HG03575 (cell line): ENCODE data around the gene ASAP2.

Experiments used
- ATAC-seq: cut with Tn5 transposase; IDR thresholded peaks from one replicate; pipeline ENCODE4 v1.9.1; 2021; ENCODE audit not compliant: unreplicated experiment, insufficient number of reproducible peaks, low FRiP score; ENCODE audit errors: extremely low read depth

ASAP2 gene

DNA sequence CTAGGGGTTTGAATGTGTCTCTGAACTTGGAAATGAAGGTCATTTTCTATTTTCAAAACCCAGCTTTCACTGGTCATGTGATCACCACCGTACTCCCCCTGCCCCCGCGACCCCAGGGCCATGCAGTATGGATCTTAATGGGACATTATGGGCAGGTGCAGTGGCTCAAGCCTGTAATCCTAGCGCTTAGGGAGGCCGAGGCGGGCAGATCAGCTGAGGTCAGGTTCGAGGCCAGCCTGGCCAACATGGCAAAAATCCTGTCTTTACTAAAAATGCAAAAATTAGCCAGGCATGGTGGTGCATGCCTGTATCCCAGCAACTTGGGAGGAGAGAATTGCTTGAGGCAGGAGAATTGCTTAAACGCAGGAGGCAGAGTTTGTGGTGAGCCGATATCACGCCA is 139.4 kb downstream of the ASAP2 start:
- no peak for ATAC-seq

DNA sequence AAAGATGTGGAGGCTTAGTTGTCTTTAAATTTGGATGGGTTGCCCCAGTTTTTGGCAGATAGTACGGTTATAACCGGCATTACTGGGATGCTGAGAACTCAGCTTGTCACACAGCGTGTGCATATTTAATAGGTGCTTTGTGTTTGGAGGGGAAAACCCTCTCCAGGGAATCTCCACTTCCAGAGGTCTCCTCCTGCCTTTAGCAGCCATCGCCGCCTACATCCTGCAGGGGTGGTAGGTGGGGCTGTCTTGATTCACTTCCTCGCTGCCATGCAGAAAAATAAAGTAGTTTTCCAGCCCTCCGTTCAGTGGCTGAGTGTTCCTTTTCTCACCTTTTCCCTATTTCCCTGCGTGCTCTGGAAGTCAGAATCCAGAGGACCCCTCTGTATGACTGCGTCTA is 140.3 kb downstream of the ASAP2 start:
- ATAC-seq, result no peak

DNA sequence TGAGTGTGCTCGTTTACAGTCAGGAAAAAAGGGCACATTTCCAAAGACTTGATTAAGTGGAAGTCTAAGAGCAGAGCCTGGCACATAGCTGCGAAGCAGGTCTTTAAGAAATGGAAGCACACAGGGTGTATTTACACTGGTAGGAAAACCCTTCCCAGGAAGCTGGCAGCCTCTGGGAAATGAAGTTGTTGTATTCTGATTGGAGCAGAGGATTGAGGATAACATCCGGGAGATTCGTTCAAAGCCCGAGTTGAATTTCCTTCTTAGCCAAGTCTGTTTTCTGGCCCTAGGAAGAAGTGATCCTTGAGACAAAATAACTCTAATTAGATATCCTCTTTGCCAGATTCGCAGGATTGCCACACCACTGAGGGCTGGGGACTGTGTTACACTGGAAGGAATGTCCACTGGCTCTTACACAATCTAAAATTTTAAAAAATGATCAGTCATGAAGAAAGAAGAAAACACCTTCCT is 140.8 kb downstream of the ASAP2 start:
- no peak for ATAC-seq

DNA sequence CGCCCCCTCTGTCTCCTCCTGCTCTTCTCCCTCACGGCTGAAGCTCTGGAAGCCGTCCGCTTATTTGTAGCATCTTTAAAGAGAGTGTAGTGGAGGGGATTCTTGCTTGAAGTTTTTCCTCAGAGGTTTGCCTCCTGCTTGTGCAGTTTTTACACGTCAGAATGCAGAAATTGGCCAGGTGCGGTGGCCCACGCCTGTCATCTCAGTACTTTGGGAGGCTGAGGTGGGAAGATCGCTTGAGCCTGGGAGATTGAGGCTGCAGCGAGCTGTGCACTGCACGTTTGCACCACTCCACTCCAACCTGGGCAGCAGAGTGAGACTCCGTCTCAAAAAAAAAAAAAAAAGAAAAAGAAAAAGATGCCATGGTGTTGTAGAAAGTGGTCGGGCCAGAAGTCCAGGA is 147.7 kb downstream of the ASAP2 start:
- ATAC-seq, result no peak

DNA sequence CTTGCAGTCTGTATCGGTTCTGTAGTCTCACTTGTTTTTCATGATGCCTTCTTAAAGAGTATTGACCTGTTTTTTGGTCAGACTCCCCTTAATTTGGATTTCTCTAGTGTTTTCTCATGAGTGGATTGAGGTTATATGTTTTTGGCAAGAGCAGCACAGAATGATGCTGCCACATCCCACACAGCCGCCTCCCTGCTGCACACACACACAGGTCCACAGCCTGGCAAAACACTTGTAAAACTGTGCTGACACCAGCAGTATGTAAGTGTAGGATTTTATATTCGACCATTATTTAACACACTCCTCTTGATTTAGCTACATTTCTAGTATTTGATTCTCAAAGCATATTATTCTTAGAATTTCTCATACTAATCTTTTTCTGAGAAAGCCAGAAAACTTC is 148.7 kb downstream of the ASAP2 start:
- no peak for ATAC-seq

DNA sequence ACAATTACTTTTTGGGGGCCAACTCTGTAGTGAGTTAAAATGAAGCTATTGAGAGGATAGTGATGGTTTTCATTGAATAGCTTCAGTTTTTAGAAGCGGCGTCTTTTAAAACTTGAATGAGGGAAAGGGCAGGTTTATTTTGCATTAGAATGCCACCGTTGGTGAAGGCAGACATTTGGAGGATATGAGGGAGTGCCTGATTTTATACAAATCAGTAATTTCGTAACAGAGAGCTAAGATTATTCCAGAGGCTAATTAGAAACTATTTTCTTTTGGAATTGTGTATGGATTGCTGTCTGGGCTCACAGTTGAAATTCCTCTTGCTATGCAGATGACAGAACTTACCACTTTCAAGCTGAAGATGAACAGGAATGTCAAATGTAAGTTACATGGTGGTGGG is 149.1 kb downstream of the ASAP2 start:
- no peak for ATAC-seq

DNA sequence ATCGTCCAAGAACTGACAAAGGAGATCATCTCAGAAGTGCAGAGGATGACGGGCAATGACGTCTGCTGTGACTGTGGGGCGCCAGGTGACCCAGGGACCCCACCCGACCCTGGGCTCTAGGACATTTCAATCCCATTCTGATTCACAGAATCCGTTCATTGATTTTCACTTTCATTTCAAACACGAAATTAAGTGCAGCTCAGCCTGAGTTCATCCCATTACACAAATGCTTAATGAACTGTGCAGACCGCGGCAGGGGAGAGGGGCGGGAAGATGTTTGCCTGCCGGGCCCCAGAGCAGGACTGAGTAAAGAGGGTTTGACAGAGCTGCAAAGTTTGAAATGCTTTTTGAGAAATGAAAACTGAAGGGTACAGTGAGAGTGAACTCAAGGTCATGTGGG is 149.6 kb downstream of the ASAP2 start:
- no peak for ATAC-seq

DNA sequence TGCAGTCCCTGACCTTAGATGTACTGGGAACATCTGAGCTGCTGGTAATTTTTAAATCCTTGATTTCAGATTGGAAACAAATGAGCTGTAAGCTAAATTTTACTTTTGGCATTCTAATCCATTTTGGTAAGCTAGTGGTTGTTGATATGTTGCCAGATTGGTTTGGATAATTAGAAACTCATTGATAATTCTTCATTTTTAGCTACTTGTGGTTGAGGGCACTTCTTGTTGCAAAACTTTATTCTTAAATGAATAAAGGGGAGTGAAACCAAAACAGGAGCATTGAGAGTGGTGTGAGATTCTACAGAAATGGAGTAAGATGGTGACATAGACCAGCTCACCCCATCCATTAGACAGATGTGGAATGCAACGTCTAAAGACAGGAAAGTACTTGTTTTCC is 152.2 kb downstream of the ASAP2 start:
- no peak for ATAC-seq

DNA sequence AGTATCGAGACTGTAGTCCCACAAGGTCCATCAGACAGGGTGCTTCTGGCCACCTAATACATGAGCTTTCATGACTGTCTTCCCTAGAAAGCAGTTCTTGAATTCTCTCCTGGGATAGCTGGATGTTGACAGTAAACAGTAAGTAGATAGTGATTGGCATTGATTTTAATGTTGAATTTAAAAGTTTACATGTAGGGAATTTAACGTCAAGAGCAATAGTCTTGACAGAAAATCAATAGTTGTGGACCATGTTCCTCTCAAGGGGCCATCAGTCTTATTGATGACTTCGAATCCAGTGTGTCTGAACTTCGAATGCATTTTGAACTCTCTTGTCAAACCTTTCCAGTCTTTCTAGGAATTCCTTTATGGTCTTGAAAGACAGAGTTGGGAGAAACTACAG is 152.9 kb downstream of the ASAP2 start:
- no peak for ATAC-seq

DNA sequence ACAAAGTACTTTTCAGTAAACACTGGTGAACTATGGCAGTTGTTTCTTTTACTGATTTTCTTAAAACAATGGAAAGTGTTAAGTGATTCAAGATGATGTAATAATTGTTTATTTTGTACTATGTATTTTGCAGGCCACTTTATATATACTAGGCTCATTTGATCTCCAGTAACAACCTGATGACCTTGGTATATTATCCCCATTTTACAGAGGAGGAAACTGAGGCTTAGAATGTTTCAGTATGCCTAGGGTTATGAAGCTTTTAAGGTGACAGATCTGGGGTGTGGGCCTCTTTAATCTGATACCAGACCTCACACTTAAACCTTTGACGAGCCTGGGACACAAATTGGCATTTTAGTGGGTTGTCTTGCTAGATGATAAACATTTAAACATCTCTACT is 153.5 kb downstream of the ASAP2 start:
- no peak for ATAC-seq

DNA sequence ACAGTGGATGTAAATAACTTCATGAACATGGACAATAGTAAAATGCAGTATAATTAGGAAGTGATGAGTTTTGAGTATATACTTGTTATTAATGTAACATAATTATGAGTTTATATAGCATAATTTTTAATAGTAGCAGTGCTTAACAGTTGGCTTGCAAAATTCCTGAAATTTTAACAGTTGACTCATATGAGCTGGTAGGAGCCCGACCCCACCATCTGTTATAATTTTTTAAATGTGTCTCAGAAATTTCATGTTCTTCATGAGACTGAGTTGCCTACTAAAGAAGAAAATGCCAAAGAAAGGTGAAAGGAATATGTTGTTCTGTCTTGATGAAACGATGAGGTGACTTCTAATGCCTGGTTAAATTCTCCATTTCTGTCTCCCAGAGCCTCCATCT is 154.1 kb downstream of the ASAP2 start:
- no peak for ATAC-seq

DNA sequence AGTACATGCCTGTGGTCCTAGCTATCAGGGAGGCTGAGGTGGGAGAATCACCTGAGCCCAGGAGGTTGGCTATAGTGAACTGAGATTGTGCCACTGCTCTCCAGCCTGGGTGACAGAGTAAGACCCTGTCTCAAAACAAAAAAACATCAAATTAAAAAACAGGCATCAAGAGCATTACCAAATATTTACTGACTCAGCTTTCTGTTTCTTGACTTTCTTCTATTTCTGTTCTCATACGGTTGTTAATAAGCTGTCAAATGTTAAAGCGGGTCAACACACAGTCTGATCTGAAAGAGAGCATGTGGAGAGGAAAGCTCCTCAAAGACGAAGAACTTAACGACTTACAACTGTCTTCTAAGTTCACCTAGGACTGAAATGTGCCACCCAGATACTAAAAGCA is 157.8 kb downstream of the ASAP2 start:
- no peak for ATAC-seq

DNA sequence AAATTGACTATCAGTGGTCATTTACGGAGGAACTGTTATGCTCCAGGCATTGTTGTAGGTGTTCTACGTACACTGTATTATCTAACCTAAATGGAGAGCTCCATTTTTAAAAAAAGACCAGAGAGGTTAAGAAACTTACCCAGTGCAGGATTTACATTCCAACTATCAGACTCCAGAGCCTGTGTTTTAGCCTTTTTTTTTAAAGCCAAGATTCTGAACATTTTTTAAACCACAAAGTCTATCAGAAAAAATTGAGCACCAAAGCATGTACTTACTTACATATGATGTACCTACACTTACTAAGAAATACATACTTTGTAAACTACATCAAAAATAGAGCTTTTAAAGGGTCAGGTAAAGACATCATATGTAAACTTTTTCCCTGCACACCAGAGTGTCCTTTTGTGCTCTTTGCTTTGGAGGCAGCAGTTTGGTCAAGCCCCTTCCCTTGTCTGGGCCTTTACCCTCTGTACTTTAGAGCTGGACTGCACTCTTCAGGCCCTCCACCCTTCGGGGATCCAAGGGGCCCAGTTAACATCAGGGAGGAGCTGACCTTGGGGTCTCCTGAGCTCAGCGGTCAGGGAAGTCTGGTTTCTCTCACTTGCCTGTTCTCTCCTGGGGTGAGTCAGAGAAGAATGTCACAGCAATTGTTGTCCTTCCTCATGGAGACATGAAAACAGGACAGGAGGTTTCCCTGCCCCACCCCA is 158.3 kb downstream of the ASAP2 start:
- no peak for ATAC-seq

DNA sequence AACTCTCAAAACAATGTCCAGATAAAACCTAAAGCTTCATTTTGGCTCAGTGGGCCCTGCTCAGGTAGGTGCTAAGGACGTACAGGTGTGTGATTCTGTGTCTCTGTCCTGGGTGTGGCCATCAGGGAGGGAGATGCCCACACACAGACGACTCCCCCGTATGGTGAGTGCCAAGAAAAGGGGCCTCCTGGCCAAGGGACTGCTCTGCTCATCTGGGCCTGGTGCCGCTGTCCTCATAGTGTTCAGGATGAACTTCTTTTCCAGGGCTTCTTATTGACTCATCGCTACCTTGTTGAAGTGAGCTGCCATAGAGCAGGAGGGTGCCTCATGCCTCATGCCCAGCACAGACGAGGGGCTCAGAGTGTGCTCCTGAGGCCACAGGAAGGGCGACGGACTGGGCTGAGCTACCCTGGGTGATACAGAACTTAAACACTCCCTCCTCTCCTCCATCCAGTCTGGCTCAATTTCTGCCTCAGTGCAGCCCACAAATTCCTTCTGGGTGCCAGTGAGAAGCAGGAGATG is 158.9 kb downstream of the ASAP2 start:
- ATAC-seq, result no peak

DNA sequence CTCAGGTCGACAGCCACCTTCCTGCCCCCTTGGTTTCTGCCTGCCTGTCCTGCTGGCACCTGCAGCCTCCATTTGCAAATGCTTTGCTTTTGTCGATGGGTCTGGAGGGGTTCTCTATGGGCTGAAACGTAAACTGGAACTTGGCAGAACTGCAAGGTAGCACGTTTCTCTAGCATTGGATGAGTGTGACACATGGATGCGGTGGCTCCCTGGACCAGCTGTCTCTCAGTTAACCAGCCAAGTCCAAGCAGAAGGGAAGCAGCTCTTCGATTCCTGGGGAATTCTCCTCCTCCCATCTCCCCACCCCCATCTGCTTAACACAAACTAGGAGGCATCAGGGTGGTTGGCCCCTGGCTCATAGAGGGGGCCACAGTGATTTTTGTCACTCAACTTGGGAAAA is 159.4 kb downstream of the ASAP2 start:
- ATAC-seq, result no peak

DNA sequence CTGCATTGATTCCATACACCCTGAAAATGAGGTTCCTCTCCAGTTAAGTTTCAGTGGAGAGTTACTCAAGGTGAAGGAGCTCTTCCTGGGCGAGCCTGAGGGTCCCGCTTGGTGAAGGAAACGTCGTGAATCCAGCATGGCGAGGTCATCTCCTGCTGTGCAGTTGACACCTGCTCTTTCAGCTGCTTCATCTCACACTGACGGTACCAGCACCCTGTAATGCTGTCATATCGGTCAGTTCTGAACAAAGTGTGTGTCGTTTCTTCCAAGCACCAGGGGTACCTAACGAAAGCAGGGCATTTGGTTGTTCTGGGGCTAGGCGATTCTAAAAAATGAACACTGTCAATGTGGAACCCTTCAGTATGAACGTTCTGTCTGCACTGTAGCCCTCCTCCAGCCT is 164.1 kb downstream of the ASAP2 start:
- ATAC-seq, result no peak

DNA sequence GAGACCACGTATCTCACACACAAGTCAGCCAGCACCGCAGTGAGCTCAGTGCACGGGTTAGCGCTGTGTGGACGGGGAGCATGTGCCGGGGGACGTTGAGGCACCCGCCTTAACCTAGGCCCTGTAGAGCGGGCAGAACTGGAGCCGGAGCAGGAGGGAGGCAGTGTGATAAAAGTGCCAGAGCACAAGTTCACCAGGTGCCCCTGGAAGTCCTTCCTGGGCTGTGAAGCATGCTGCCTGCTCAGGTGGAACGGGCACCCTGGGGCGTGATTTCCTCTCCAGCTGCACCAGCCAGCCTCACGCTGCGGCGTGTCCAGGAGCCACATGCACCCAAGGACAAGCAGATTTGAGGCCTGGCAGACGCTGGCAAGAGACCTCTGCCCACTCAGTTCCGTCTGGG is 166.4 kb downstream of the ASAP2 start:
- no peak for ATAC-seq

DNA sequence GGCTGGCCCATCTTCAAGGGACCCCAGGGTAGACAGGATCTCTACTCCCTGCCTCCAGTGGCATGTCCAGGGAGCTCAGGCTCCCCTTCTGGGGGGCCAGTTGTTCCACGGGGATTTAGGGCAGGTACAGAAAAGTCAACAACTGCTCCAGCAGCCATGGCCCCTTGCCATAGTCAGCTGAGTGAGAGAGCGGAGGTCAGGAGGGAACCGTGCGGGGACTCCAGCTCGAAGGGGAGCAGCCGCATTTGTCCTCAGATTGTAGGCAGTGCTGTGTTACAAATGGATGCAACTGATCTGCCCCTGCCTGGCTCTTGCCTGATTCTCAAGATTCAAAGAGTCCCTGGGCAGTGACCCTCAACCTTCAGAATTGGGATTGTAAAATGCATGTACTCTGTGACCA is 166.9 kb downstream of the ASAP2 start:
- no peak for ATAC-seq

DNA sequence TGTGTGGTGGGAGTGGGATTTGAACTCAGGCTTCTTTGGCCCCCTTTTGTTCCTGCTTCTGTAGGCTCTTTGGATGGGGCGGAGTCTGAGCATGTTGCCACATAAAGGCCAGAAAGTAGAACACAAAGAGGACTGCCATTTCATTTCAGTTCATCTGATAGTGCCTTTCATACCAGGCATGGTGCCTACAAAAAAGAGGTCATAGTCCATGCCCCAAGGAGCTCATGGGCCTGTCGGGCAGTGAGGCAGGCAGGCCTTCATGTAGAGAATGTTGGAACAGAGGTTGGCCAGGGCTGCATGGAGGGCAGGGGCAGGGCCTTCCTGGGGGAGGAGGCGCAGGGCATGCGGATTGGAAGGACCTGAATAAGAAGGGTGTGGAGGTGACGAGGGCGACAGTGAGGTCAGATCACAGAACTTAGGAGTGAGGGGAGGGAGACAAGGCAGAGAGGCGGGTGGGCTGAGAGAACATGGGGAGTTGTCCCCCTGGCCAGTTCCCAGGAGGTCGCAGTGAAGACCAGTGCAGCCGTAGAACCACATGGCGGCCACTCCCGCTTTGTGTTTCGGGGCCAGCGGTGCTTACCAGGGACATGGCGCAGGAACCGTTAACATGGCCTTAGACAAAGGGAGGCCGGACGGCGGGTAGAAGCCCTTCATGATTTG is 167.6 kb downstream of the ASAP2 start:
- no peak for ATAC-seq

DNA sequence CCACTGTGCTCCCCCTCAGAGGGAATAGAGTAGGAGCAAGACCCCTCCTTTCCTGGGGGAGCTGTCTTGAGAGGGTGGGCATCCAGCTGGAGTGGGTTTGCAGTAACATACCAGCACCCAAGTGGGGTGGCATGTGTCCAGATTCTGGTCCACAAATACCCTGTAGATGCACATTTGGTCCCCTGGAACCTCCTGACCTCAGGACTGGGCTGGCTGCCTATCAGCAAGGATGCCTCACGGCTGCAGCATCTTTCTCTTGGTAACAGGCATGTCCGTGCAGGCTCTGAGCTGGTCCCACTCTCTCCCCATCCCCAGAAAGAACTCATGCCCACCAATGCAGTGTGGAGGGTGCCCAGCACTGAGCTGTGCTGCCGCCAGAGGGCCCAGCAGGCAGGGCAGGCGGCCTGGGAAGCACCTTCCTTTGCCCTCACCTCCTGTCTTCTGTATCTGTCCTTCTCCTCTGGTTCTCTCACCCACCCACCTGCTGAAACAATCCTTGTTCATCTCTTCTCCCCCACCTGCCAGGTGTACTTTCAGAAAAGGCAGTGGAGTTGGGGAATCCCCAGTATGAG is 169.3 kb downstream of the ASAP2 start:
- ATAC-seq, result no peak
